GM18867 (cell line): ENCODE data around the gene PUS10.
"Not testable (repeated sequence)": the region's sequence is repeated elsewhere in the genome, so short reads cannot be mapped to it uniquely, and the experiment has no call there.

Experiments
- ATAC-seq: cut with Tn5 transposase; IDR thresholded peaks from one replicate; pipeline ENCODE4 v1.9.1; 2021; ENCODE audit warnings: mild to moderate bottlenecking, moderate library complexity; ENCODE audit not compliant: unreplicated experiment

Gene PUS10

GRCh38 chr2:60936757-60937156 is 81.3 kb downstream of the PUS10 start:
- ATAC-seq, result no peak

DNA sequence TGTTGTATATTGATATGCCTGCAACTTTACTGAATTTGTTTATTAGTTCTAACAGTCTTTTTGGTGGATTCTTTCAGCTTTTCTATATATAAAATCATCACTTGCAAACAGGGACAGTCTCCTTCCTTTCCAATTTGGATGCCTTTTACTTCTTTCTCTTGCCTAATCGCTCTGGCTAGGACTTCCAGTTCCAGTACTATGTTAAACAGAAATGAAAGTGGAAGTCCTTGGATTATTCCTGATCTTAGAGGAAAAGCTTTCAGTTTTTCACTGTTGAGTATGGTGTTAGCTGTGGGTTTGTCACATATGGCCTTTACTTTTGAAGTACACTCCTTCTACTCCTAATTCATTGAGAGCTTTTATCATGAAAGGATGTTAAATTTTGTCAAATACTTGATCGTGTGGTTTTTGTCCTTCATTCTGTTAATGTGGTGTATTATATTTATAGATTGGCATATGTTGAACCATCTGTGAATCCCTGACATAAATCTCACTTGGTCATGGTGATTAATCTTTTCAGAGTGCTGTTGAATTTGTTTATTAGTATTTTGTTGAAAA is 83.8 kb downstream of the PUS10 start:
- ATAC-seq, result no peak

DNA sequence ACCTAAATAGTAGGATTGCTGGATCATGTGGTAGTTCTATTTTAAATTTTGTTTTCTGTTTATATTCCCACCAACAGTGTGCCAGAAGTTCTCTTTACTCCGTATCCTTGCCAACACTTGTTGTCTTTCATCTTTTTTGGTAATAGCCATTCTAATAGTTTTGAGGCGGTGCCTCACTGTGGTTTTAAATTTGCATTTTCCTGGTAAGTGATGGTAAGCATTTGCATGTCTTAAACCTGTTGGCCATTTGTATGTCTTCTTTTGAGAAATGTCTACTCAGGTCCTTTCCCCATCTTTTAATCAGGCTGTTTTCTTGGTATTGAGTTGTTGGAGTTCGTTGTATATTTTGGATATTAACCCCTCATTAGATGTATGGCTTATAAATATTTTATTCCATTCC is 85.1 kb downstream of the PUS10 start:
- ATAC-seq, result no peak

- not testable (repeated sequence) for ATAC-seq
Measured at GRCh38 chr2:60932061-60932460, 86.0 kb downstream of the PUS10 start.

GRCh38 chr2:60926741-60927552 is 91.1 kb downstream of the PUS10 start:
- no peak for ATAC-seq

DNA sequence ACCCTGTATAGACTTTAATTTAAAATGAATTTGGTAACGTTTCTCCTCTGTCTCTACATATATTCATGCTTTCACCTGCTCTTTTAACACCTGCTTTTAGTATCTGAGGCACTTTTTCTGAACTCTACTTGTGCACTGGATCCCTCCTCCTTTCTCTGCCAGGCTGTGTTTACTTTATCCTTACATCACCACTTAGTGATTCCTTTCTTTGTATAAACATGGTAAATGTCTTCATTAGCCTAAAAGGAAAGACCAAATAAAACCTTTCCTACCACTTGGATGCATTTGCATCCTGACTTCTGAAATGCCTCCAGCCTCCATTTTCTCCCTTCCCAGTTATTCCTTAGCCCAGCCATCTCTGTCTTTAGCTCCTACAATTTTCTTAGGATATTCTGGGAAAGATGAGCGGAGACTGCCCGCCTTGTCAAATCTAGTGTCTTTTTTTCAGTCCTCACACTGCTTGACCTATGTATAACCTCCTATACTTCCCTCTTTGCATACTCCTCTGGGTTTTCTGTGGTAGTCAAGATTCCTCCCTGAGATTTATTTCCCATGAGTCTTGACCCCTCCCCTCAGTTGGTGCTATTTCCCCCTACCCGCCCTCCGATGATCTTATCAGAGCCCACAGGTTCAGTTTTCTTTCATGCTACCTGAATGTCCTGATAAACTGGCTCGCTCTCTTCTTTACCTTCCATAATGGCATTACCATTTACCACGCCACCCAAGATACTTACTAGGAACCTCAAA is 91.9 kb downstream of the PUS10 start:
- ATAC-seq, result no peak

- no peak for ATAC-seq
Measured at GRCh38 chr2:60907329-60907728, 110.7 kb downstream of the PUS10 start.

- ATAC-seq, result no peak
Measured at GRCh38 chr2:60906395-60906794, 111.7 kb downstream of the PUS10 start.

GRCh38 chr2:60905867-60906266 is 112.2 kb downstream of the PUS10 start:
- not testable (repeated sequence) for ATAC-seq

GRCh38 chr2:60901296-60901695 is 116.8 kb downstream of the PUS10 start:
- not testable (repeated sequence) for ATAC-seq

DNA sequence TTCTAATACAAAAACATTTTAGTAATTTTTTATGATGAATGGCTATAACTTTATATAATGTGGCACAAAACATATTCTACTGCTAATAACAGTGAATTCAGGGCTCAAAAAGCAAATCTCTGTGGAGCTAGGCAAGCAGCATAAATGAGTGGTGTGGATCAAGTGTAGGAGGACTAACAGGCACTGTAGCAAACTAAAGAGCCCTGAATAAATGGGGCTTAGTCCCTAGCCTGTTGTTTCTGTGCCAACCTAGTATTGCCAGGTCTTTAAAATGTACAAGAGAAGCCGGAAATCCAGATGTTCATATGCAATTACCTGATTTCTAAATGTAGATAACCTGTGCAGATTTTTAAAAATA is 118.2 kb downstream of the PUS10 start:
- ATAC-seq, result peak; percentile 30

DNA sequence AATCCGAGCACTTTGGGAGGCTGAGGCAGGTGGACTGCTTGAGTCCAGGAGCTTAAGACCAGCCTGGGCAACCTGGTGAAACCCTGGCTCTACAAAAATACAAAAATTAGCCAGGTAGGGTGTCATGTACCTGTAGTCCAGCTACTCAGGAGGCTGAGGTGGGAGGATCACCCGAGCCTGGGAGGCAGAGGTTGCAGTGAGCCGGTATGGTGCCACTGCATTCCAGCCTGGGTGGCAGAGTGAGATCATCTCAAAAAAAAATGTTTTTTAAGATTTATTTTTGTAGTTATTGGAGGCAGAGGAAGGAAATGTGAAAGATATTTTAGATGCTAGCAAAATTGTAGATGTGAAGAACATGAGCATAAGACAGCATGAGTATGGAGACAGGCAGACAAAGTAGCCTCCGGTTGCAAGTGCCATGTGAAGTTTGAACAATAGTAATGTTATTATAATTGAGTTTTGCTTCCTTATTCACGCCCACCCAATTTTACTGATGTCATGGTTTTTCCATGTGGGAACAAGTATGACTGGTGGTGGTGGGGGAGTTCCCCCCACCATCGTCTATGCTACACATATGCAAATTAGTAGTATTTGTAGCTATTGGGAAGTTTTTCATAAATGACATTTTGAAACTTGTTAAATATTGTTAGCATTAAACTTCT is 118.7 kb downstream of the PUS10 start:
- peak; percentile 62 for ATAC-seq

DNA sequence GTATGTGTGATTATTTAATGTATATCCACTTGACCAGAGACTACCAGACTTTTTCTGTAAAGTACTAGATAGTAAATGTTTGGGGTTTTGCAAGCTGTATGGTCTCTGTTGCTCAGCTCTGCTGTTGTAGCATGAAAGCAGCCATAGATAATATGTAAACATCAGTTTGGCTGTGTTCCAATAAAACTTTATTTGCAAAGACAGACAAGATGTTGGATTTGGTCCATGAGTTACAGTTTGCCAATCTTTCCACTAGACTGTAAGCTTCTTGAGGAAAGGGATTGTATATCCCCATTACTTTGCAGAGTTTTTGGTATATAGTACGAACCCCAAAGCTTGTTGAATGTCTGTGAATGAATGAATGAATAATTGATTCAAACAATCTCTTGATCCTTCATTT is 119.5 kb downstream of the PUS10 start:
- ATAC-seq, result no peak
